ENCODE measurements around the gene MAD2L1BP.
A peak's percentile ranks its signal among the peaks of the same experiment; 100 is the strongest.

MAD2L1BP gene

GRCh38 chr6:43683708-43684455 is 48.2 kb downstream of the MAD2L1BP start:
- DNase-seq: no peak

GRCh38 chr6:43687079-43687436 is 51.4 kb downstream of the MAD2L1BP start:
- DNase-seq: no peak

- peak; percentile 76 to 80 for DNase-seq
Measured at GRCh38 chr6:43687437-43688347, 52.1 kb downstream of the MAD2L1BP start, which contains the start of gene MRPS18A. Gene MRPS18A (minus strand): TSS chr6:43687791. CDS start chr6:43687779, 12 bp downstream.

GRCh38 chr6:43689421-43689820 is 53.8 kb downstream of the MAD2L1BP start:
- DNase-seq: no peak

Measured in stimulated activated CD4-positive, alpha-beta T cell treated with anti-CD3 and anti-CD28 coated beads, Interleukin-2, amount 100 ng/mL, for 48 hours (primary cell).